ENCODE measurements around the gene SMAD1.

DNA sequence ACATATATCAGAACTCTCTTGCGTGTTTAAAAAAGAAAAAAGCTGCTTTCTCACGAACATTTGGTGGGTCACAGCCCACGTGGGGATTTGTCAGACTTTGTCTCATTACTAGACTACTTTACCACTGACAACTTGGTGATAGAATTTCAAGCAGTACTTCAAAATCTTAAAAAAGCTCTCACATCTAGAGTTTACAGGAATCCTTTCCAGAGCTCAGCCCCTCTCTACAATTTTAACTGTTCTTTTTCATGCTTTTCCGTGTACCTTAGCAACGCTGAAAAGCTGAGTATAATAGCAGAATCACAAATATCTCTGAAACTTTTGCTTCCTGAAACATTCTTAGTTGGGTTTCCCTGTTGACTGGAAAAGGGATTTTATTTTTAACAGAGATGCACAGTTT lies 50.2 kb downstream of the SMAD1 start:
- TF ChIP-seq, protein P1, sequence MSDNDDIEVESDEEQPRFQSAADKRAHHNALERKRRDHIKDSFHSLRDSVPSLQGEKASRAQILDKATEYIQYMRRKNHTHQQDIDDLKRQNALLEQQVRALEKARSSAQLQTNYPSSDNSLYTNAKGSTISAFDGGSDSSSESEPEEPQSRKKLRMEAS (CRISPR knock-in tag; IDR thresholded peaks at IDR 0.05): no peak
- TF ChIP-seq, protein P2, sequence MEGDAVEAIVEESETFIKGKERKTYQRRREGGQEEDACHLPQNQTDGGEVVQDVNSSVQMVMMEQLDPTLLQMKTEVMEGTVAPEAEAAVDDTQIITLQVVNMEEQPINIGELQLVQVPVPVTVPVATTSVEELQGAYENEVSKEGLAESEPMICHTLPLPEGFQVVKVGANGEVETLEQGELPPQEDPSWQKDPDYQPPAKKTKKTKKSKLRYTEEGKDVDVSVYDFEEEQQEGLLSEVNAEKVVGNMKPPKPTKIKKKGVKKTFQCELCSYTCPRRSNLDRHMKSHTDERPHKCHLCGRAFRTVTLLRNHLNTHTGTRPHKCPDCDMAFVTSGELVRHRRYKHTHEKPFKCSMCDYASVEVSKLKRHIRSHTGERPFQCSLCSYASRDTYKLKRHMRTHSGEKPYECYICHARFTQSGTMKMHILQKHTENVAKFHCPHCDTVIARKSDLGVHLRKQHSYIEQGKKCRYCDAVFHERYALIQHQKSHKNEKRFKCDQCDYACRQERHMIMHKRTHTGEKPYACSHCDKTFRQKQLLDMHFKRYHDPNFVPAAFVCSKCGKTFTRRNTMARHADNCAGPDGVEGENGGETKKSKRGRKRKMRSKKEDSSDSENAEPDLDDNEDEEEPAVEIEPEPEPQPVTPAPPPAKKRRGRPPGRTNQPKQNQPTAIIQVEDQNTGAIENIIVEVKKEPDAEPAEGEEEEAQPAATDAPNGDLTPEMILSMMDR (IDR thresholded peaks at IDR 0.05): no peak
- TF ChIP-seq, protein P3, sequence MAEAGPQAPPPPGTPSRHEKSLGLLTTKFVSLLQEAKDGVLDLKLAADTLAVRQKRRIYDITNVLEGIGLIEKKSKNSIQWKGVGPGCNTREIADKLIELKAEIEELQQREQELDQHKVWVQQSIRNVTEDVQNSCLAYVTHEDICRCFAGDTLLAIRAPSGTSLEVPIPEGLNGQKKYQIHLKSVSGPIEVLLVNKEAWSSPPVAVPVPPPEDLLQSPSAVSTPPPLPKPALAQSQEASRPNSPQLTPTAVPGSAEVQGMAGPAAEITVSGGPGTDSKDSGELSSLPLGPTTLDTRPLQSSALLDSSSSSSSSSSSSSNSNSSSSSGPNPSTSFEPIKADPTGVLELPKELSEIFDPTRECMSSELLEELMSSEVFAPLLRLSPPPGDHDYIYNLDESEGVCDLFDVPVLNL (CRISPR knock-in tag; IDR thresholded peaks at IDR 0.05; ENCODE audit: borderline replicate concordance, low read depth): no peak
- TF ChIP-seq, protein P4, sequence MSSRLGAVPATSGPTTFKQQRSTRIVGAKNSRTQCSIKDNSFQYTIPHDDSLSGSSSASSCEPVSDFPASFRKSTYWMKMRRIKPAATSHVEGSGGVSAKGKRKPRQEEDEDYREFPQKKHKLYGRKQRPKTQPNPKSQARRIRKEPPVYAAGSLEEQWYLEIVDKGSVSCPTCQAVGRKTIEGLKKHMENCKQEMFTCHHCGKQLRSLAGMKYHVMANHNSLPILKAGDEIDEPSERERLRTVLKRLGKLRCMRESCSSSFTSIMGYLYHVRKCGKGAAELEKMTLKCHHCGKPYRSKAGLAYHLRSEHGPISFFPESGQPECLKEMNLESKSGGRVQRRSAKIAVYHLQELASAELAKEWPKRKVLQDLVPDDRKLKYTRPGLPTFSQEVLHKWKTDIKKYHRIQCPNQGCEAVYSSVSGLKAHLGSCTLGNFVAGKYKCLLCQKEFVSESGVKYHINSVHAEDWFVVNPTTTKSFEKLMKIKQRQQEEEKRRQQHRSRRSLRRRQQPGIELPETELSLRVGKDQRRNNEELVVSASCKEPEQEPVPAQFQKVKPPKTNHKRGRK (CRISPR knock-in tag; IDR thresholded peaks at IDR 0.05; ENCODE audit: borderline replicate concordance): no peak
- TF ChIP-seq, protein P5, sequence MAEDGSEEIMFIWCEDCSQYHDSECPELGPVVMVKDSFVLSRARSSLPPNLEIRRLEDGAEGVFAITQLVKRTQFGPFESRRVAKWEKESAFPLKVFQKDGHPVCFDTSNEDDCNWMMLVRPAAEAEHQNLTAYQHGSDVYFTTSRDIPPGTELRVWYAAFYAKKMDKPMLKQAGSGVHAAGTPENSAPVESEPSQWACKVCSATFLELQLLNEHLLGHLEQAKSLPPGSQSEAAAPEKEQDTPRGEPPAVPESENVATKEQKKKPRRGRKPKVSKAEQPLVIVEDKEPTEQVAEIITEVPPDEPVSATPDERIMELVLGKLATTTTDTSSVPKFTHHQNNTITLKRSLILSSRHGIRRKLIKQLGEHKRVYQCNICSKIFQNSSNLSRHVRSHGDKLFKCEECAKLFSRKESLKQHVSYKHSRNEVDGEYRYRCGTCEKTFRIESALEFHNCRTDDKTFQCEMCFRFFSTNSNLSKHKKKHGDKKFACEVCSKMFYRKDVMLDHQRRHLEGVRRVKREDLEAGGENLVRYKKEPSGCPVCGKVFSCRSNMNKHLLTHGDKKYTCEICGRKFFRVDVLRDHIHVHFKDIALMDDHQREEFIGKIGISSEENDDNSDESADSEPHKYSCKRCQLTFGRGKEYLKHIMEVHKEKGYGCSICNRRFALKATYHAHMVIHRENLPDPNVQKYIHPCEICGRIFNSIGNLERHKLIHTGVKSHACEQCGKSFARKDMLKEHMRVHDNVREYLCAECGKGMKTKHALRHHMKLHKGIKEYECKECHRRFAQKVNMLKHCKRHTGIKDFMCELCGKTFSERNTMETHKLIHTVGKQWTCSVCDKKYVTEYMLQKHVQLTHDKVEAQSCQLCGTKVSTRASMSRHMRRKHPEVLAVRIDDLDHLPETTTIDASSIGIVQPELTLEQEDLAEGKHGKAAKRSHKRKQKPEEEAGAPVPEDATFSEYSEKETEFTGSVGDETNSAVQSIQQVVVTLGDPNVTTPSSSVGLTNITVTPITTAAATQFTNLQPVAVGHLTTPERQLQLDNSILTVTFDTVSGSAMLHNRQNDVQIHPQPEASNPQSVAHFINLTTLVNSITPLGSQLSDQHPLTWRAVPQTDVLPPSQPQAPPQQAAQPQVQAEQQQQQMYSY (CRISPR knock-in tag; IDR thresholded peaks at IDR 0.05): no peak
- TF ChIP-seq IRF2 (CRISPR knock-in tag; IDR thresholded peaks at IDR 0.05; ENCODE audit: borderline replicate concordance, low read depth): no peak
- no peak for TF ChIP-seq ESRRA (CRISPR knock-in tag; IDR thresholded peaks at IDR 0.05; ENCODE audit: borderline replicate concordance)
- TF ChIP-seq ZNF121 (CRISPR knock-in tag; IDR thresholded peaks at IDR 0.05): no peak
- TF ChIP-seq JUN (CRISPR knock-in tag; IDR thresholded peaks at IDR 0.05): no peak
- TF ChIP-seq, protein P6, sequence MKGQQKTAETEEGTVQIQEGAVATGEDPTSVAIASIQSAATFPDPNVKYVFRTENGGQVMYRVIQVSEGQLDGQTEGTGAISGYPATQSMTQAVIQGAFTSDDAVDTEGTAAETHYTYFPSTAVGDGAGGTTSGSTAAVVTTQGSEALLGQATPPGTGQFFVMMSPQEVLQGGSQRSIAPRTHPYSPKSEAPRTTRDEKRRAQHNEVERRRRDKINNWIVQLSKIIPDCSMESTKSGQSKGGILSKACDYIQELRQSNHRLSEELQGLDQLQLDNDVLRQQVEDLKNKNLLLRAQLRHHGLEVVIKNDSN (CRISPR knock-in tag; IDR thresholded peaks at IDR 0.05): no peak
- no peak for TF ChIP-seq JAZF1 (CRISPR knock-in tag; IDR thresholded peaks at IDR 0.05)
- TF ChIP-seq CREB1 (CRISPR knock-in tag; IDR thresholded peaks at IDR 0.05): no peak
